HG02840 (cell line): ENCODE results near the gene LPGAT1.

Experiments
- ATAC-seq: cut with Tn5 transposase; IDR thresholded peaks from one replicate; pipeline ENCODE4 v1.9.1; 2021; ENCODE audit warnings: mild to moderate bottlenecking, moderate library complexity, moderate number of reproducible peaks; ENCODE audit not compliant: unreplicated experiment, low FRiP score

LPGAT1 gene

DNA sequence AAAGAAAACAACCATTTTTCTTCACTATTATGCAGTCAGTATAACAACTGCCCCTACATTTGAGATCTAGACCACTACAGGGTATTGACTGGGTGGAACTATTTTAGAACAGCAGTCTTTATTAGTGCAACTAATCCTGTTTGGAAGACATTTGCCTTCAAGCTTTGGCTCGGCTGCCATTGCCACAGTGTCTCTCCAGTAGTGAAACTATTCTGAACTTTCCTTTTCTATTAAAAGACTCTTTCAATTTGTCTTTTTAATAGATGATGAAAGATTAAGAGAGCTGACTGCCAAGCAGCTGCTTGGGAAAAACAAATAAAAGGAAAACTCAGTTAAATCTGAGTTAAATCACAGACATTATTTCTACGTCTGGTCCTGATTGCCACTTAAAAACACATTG, 49.3 kb downstream of the LPGAT1 start:
- no peak for ATAC-seq

DNA sequence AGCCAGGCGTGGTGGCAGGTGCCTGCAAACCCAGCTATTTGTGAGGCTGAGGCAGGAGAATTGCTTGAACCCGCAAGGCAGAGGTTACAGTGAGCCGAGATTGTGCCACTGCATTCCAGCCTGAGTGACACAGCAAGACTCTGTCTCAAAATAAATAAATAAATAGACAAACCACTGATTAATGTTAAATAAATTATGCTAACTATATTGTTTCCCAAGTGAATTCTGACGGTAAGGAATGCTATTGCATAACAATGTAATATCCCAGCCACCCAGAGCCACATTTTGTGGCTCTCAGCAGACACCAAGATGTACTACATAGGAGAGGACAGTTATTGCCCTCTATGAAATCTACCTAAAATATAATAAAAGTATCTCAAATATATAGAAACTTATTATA, 55.4 kb downstream of the LPGAT1 start:
- ATAC-seq = no peak

DNA sequence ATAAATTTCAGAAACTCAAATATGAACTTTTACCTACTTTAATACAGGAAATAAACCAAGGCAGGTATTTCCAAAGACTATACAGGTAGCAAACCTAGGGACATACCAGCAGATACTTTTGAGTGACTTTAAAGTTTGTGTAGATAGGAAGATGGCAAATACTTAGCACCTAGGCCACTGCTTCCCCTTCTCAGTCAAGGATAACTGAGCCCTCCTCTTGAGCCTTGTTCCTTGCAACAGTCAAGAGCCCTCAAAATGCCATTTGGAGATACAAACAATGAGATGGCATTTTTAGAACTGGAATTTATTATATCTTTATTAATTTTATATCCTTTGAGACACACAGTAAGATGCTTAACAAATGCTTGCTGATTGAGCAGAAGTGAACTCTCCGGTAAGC, 65.9 kb downstream of the LPGAT1 start:
- ATAC-seq = no peak

DNA sequence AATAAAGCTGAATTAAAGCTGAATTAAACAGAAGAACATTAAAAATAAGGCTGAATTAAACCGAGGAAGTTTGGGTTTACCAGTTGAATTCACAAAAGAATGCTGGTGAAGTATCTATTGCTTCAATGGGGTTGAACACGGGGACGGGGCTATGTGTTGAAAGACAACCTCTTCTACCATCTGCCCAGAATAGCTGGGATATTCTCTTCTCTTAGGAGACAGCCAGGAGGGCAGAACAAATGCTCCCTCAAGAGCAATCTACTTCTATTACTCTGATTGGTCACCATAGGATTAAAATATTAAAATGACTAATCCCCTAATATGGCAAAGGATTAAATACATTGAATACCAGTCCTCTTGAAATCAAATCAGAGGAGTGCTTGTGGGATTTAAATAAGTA, 68.4 kb downstream of the LPGAT1 start:
- ATAC-seq = no peak

DNA sequence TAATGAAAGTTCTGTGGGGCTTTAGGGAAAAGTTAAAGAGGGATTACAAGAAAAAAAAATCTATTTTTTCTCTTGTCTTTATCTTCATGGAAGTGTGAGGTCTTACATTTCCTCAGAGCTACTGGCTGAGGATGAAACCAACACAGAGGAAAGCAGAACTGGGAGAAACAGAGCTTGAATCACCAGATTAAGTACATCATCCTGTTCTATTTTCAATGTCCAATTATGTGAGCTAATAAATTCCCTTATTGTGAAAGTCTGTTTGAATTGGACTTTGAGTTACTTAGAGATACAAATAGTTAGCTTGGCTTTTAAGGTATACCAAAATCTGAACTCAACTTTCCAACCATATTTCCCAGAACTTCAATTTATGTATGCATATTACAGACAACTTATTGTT, 69.2 kb downstream of the LPGAT1 start:
- no peak for ATAC-seq

DNA sequence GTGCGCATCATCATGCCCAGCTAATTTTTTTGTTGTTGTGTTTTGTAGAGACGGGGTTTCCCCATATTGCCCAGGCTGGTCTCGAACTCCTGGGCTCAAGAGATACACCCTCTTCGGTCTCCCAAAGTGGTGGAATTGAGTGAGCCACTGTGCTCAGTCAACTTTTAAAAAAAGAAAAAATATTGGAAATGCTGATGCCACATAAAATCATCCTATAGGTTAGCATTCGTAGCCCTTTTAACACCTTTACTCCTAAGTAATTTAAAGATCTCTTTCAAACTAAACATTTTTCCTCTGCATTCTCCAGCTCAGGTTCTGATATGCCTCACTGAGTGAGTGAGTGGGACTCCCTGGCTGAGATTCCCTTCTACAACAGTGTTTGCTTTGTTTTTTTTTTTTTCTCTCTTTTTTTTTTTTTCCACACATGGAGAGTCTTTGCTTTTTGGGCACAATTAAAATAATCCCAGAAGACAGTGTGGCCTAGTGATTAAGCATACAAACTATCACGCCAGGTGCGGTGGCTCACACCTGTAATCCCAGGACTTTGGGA, 74.0 kb downstream of the LPGAT1 start:
- ATAC-seq = no peak

DNA sequence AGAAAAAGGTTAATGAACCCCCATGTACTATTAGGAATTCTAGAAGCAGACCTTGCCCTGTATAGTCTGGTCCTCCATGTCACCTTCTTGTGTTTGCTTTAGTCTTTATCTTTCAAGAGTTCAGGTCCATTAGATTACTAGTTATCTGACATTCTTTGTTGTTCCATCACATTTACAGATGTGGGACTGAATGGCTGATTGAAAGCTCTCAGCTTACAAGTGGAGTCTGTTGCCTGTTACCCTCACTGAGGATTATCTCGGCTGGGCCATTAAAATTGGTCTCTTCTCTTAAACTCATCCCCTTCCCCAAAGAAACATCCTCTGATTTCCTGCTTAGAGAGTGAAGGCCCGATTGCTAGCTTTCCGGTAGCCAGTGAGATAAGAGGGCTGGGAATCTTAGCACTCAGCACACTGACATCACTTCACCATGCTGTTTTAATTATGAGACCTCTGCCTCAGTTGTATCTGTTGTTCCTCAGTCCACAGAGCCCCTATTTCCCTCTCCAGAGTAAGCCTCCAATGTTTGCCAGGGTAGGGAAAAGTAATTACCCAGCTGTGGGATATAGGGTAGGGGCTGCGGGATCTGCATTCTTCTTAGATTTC, 76.8 kb downstream of the LPGAT1 start:
- ATAC-seq = no peak

DNA sequence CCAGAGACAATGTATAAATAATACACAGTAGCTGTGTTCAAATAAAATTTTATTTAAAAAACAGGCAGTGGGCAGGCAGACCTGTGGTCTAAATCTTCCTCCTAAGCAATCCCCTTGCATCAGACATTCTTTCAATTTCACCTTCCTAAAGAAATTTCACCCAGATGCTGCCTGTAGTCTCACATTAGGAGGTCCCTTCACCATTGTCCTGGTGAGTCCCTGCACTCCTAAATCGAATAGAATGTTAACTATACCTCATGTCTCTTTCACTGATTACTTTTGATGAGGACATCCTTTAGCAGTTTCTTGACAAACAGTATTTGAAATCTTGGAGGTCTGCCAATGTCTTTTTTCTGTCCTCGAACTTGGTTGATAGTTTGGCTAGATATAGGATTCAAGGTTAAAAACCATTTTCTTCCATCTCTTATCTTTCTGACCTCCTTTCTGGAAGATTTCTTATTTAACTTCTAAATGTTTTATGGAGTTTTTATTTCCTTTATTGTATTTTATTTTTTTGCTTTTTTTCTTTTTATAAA, 77.5 kb downstream of the LPGAT1 start:
- no peak for ATAC-seq

DNA sequence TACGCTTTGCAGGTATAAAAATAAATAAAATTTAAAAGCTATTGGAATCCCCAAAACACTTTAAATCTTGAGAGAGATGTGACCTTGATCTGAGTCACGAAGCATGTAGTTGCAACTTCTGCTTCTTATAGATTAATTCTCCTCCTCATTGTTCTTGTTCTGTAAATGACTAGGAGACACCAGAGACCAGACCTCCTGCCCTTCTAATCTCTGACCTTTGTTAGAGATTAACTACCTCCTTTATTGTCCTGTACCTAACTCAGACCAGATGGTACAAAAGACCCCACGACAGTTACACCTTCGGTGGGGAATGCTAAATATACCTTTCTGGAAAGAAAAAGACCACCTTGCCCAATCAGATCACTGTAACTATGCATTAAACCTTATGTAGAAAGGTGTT, 78.2 kb downstream of the LPGAT1 start:
- no peak for ATAC-seq

DNA sequence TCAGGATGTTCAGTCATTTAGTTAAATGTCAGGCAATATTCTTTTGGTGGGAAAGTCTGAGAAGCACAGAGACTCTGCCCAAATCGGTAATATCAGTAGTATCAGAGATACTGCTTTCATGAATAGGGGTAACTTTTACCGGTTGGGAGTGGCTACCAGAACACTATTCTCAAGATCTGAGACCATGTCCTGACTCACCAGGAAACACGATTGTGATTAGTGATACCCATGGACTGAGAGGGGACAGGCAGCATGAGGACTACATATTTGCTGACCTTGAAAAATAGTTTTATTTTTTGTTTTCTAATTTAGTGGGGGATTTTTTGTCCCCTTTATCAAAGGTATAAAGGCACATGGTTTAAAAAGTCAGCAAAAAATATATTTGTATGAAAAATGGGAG, 79.1 kb downstream of the LPGAT1 start:
- no peak for ATAC-seq

DNA sequence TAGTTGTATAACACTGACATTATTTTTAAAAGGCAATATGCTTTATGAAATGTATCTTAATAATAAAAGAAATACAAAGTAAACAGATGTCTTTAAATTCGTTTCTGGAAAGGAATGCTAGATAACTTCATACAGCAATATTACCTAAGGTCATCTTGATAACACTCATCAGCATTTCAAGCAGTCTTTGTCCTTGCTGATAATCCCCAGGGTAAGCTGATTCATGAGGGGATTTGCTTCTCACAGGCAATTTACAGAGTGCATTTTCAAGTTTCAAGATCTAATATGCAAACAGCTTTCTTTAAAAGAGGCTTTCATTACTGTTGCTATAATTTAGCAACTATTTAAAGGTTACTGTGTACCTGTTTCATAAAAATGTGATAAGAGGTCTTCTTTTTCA, 80.0 kb downstream of the LPGAT1 start:
- ATAC-seq = no peak

DNA sequence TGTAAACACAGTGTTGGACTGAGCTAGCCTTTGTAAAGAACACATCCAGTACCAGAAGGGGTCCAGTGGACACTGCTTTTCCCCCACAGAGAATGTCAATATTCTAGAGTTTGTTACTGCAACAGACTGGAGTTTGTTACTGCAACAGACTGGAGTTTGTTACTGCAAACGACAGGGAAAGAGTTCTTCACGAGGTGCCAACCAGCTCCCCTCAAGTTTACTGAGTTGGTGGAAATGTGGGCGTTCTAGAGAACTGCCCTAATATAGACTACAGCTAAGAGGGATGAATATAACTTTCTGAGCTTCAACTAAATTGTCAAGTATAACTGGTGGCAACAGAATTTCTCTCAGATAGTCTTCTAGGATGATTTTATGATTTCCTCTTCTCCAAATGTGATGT, 81.3 kb downstream of the LPGAT1 start:
- ATAC-seq = no peak

DNA sequence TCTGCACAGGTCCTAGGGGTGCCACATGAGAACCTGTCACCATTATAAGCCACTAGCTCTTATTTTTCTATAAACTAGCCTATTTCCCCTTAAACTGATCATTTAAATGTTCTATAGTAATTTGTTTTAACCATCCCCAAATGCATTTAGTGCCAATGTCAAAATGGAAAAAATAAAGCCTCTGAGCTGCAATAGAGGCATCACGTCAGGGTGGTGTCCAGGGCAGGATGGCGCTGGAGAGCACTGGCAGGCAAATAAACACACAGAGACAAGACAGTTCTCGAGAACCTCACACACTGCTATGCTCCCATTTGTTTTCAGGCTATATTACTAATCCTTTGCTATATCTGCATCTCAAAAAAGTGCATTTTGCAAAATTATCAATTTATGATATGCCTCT, 81.8 kb downstream of the LPGAT1 start:
- ATAC-seq = no peak

DNA sequence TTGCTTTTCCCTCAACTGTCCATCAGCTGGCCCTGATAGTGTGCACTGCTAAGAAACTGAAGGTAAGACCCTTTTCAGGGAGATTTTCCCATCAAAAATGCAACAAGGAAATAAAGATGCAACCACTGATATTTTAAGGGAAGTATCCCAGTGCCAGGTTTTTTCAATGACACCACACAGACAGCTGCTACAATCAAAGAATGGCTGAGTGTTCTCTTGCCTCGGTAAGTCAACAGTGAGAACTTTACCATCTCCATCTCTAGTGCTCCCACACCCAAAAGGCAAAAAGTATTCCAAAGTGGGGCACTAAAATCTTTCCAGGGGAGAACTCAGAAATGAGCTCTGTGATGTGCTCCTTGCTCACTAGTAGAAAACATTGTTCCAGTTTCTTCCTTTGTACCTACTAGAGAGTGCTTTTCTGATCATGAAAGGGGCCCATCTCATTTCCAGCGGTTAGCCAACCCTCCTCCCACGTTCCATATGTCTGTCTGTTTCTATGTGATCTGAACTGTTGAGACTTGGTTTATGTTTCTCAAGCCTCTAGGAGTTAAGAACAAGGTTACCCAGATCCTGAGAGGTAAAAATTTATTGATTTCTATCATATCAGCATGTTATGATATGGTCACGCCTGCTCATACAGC, 87.6 kb downstream of the LPGAT1 start:
- no peak for ATAC-seq

DNA sequence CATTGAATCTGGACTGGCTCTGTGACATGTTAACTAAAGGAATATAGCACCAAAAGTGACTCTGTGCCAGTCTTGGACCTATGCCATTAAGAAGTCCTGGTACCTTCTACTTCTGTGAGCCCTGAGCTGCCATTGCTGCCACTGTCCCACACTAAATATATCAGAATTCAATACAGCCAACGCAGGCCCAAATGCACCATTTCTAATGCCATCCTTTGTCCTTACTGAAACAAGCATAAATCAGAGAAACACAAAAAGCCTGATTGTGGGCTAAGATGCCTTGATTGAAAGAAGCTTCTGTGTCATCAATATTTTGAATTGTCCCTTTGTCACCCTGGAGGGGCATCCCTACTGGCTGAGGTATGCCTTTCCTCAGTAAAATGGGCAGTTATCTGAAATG, 88.3 kb downstream of the LPGAT1 start:
- no peak for ATAC-seq

DNA sequence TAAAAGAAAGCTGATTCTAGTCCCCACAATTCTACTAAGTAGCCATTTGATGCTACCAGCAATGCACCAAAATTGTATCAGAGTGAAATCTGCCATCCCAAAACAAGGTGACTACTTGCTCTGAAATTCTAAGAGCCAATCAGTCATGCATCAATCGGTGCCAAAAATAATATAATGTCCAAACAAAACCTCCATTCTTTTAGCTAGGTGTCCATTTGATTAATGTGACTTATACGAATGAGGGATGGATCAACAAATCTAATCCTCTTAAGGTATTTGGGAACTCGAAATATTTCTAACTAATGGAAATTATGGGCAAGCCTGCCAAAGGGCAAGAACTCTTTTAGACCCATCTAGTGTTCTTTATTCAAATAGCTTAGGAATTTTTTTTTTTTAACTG, 88.8 kb downstream of the LPGAT1 start:
- ATAC-seq = no peak

DNA sequence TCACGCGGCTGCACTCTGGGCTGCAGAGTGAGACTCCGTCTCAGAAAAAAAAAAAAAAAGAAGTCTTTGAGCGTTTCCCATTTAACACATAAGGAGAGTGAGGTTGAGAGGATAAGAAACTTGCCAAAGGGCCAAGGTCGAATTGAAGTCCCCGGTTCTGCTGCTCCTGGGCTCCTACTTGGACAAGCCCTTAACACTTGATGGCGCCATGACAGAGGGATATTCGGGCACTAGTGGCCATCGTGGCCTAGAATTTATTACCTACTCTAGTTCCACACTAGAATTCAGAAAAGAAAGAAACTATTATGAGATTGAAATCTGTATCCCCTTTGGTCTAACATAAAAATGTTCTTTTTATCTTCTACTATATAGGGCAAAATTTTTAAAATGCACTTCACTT, 89.4 kb downstream of the LPGAT1 start:
- ATAC-seq = no peak

DNA sequence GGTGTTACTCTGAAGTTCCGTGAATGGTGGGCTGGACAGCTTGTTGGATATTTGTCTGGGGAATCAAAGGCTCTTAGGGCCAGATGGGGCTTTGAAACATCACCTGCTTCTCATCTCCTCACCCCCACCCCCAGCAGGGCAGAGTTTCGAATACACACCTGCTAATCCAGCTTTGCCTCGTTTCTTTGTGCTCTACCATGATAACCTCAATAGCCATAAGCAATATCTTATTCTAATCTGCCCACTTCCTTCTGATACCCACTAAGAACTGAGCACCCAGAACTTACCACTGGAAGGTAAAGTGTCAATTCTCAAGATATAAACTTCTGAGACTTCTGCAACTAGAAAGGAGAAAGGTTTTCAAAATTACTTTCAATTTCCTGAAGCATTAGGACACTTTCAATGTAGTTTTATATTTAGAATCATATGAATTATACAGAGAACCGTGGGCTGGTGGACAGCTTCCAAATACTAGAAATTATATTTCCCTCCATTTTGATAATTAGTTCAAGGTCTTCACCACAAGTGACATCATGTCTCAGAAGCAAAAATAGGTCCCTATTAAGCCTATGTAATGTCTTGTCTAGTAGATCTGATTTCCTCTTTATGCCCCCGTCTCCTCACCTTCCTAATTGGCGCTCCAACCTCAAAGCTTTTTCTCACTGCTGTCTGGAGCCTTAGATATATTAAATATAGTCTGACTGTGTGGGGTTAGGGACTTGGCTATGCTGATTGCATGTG, 90.7 kb downstream of the LPGAT1 start:
- no peak for ATAC-seq

DNA sequence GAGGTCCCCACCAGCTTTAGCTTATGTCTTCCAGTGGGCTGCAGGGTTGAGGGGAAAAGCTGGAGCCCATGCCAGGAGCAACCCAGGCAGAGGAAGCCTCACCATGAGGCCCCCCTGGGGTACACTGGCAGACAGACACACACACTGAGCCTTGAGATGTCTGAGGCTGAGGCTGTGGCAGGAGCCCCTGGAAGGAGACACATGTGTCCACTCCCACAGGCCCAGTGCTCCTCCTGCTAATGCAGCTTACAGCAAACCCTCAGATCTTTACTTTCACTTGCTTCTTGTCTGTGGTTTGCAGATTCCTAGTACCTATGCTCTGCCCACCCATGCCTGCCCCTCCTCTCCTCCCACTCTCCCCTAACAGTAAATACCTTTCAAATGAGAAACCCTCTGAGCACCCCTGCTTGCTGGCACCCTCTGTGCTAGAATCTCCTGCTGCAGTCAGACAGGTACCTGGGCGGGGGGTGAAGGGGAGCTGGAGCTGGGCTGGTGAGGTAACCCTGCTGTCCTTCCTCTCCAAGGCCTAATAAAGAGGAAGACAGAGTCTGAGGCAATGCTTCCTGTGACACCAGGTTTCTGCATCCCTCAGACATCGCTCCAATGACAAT, 91.8 kb downstream of the LPGAT1 start:
- no peak for ATAC-seq

DNA sequence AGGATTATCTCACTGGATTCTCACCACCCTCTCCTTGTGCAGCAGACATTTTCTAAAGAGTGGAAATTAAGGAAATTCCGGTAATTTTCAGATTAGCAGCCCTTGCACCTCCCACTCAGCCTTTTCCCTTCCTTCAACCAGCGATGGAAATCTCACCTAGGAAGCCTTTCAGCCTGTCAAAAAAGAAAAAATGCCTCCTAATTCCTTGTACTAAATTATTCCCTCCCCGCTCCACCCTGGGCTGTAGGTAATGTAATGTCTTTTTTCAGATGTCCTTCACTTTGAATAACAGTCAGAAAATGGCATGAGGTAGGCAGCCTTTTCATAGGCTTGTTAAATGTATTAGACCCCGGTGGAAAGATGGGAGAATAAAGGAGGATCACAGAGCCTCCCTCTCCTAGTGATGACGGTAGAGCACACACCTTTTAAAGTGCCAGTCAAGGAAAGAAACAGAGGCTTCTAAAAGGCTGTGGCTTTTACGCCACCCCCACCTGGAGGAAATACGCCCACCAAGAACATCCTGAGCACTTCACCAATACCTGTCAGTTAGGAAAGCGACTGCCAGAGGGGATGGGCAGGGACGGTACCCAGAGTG, 92.4 kb downstream of the LPGAT1 start:
- ATAC-seq = no peak
